Muscle of back (tissue), 13 donors: Measurements from ENCODE around the gene OR4S1. TPM values are rescaled to one million over a fixed set of nuclear protein-coding genes. Genes with fewer than 3 reads are reported as not detected.
"Not testable (repeated sequence)": the region's sequence is repeated elsewhere in the genome, so short reads cannot be mapped to it uniquely, and the experiment has no call there.

Source experiments
- DNase-seq, 3 donors: peaks; one replicate each; pipeline versions ENCODE4 v3.0.0 to v3.0.0-alpha.2; 2013
- long read RNA-seq, 9 donors: transcript quantifications; one replicate each; lab custom pipeline, GENCODE V29; 2026
- polyA plus RNA-seq, 10 donors: library from polyadenylated mRNA; unstranded; fragments of 120-200 nt; gene quantifications; one replicate each; pipeline ENCODE4 v1.2.1, GENCODE V29; 2013; ENCODE audit not compliant: insufficient read length in 10 of 10

Gene OR4S1
- polyA plus RNA-seq: not detected
- long read RNA-seq, donor 1: 0 reads
- long read RNA-seq, donor 2: 0 reads
- long read RNA-seq, donor 3: 0 reads
- long read RNA-seq, donor 4: 0 reads
- long read RNA-seq, donor 5: 0 reads
- long read RNA-seq, donor 6: 0 reads
- long read RNA-seq, donor 7: 0 reads
- long read RNA-seq, donor 8: 0 reads
- long read RNA-seq, donor 9: 0 reads

- no peak for DNase-seq
Observed at GRCh38 chr11:48305923-48306322, at the start of gene OR4S1. TSS of gene OR4S1 (plus strand) at chr11:48306223. CDS start at chr11:48306223, 0 bp downstream.

GRCh38 chr11:48261600-48261999 is 44.4 kb upstream of the OR4S1 start:
- DNase-seq: no peak

GRCh38 chr11:48263423-48263911 is 42.6 kb upstream of the OR4S1 start, which contains the start of gene OR4X1:
TSS of gene OR4X1 (plus strand) at chr11:48263861. CDS start at chr11:48263861, 0 bp downstream.
- no peak for DNase-seq

GRCh38 chr11:48270621-48271020 is 35.4 kb upstream of the OR4S1 start:
- DNase-seq: no peak

- DNase-seq: no peak
Observed at GRCh38 chr11:48272606-48273005, 33.4 kb upstream of the OR4S1 start.

GRCh38 chr11:48307760-48308386 is 1.9 kb downstream of the OR4S1 start:
- DNase-seq: peak in 2 of 3 donors; percentile 1 to 5

GRCh38 chr11:48313590-48313989 is 7.6 kb downstream of the OR4S1 start:
- DNase-seq: not testable (repeated sequence)

GRCh38 chr11:48319813-48320212 is 13.8 kb downstream of the OR4S1 start:
- not testable (repeated sequence) for DNase-seq

GRCh38 chr11:48324620-48325019 is 18.6 kb downstream of the OR4S1 start, which contains the start of gene OR4C3:
TSS of gene OR4C3 (plus strand) at chr11:48324920. CDS start at chr11:48325022, 102 bp downstream.
- DNase-seq: not testable (repeated sequence)

GRCh38 chr11:48341466-48341865 is 35.4 kb downstream of the OR4S1 start:
- no peak for DNase-seq

- DNase-seq: not testable (repeated sequence)
Observed at GRCh38 chr11:48342505-48342904, 36.5 kb downstream of the OR4S1 start.

GRCh38 chr11:48346286-48346685 is 40.3 kb downstream of the OR4S1 start:
- not testable (repeated sequence) for DNase-seq

GRCh38 chr11:48354013-48354412 is 48.0 kb downstream of the OR4S1 start:
- DNase-seq: no peak

GRCh38 chr11:48354677-48355076 is 48.7 kb downstream of the OR4S1 start:
- DNase-seq: no peak

Other genes with a start within 250 kb of the OR4S1 start
- not detected for gene OR4B1, start 89.4 kb upstream of the OR4S1 start, polyA plus RNA-seq
- not detected for gene OR4X2, start 61.1 kb upstream of the OR4S1 start, polyA plus RNA-seq
- not detected for gene OR4X1, start 42.4 kb upstream of the OR4S1 start, polyA plus RNA-seq
- gene OR4C3, start 18.7 kb downstream of the OR4S1 start, polyA plus RNA-seq: not detected
- gene OR4C5, start 60.2 kb downstream of the OR4S1 start, polyA plus RNA-seq: not detected
- not detected for gene OR4A47, start 182.6 kb downstream of the OR4S1 start, polyA plus RNA-seq